ENCODE measurements around the gene PFN3. TPM values are rescaled to one million over a fixed set of nuclear protein-coding genes. Genes with fewer than 3 reads are reported as not detected.

PFN3 gene
- total RNA-seq, 1 experiment from 2014 or later: 0.48 TPM

DNA sequence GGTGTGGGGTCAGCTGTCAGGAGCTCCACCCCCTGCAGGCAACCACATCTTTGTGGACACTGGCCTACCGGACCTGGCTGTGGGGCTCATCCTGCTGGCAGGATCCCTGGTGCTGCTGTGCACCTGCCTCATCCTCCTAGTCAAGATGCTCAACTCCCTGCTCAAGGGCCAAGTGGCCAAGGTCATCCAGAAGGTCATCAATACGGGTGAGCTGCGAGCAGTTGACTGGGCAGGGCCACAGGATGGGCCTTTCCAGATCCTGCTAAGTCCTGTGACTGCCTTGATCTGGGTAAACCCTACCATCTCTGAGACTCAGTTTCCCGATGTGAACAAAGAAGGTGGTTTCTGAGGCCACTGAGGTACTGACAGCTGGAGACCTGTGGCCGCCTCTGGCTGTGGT is 6.5 kb downstream of the PFN3 start:
- TF ChIP-seq, protein P1, sequence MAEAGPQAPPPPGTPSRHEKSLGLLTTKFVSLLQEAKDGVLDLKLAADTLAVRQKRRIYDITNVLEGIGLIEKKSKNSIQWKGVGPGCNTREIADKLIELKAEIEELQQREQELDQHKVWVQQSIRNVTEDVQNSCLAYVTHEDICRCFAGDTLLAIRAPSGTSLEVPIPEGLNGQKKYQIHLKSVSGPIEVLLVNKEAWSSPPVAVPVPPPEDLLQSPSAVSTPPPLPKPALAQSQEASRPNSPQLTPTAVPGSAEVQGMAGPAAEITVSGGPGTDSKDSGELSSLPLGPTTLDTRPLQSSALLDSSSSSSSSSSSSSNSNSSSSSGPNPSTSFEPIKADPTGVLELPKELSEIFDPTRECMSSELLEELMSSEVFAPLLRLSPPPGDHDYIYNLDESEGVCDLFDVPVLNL (CRISPR knock-in tag; IDR thresholded peaks at IDR 0.05; ENCODE audit: borderline replicate concordance, low read depth): no peak
- TF ChIP-seq, protein P2, sequence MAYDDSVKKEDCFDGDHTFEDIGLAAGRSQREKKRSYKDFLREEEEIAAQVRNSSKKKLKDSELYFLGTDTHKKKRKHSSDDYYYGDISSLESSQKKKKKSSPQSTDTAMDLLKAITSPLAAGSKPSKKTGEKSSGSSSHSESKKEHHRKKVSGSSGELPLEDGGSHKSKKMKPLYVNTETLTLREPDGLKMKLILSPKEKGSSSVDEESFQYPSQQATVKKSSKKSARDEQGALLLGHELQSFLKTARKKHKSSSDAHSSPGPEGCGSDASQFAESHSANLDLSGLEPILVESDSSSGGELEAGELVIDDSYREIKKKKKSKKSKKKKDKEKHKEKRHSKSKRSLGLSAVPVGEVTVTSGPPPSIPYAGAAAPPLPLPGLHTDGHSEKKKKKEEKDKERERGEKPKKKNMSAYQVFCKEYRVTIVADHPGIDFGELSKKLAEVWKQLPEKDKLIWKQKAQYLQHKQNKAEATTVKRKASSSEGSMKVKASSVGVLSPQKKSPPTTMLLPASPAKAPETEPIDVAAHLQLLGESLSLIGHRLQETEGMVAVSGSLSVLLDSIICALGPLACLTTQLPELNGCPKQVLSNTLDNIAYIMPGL (CRISPR knock-in tag; IDR thresholded peaks at IDR 0.05): no peak
- TF ChIP-seq, protein P3, sequence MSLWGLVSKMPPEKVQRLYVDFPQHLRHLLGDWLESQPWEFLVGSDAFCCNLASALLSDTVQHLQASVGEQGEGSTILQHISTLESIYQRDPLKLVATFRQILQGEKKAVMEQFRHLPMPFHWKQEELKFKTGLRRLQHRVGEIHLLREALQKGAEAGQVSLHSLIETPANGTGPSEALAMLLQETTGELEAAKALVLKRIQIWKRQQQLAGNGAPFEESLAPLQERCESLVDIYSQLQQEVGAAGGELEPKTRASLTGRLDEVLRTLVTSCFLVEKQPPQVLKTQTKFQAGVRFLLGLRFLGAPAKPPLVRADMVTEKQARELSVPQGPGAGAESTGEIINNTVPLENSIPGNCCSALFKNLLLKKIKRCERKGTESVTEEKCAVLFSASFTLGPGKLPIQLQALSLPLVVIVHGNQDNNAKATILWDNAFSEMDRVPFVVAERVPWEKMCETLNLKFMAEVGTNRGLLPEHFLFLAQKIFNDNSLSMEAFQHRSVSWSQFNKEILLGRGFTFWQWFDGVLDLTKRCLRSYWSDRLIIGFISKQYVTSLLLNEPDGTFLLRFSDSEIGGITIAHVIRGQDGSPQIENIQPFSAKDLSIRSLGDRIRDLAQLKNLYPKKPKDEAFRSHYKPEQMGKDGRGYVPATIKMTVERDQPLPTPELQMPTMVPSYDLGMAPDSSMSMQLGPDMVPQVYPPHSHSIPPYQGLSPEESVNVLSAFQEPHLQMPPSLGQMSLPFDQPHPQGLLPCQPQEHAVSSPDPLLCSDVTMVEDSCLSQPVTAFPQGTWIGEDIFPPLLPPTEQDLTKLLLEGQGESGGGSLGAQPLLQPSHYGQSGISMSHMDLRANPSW (CRISPR knock-in tag; conservative IDR thresholded peaks at IDR 0.05; ENCODE audit: low read depth): no peak
- TF ChIP-seq ETV6 (CRISPR knock-in tag; IDR thresholded peaks at IDR 0.05) (no peak), SMAD4 (CRISPR knock-in tag; IDR thresholded peaks at IDR 0.05) (no peak), ZNF263 (CRISPR knock-in tag; IDR thresholded peaks at IDR 0.05; ENCODE audit: low read depth) (no peak), TEAD4 (CRISPR knock-in tag; IDR thresholded peaks at IDR 0.05) (no peak), SMAD3 (CRISPR knock-in tag; IDR thresholded peaks at IDR 0.05; ENCODE audit: borderline replicate concordance) (no peak), TEAD1 (CRISPR knock-in tag; IDR thresholded peaks at IDR 0.05) (no peak), SP1 (CRISPR knock-in tag; conservative IDR thresholded peaks at IDR 0.05) (no peak), ESRRA (CRISPR knock-in tag; IDR thresholded peaks at IDR 0.05; ENCODE audit: borderline replicate concordance) (no peak; the same call in 1 of the 2 replicates), ZNF317 (CRISPR knock-in tag; IDR thresholded peaks at IDR 0.05; ENCODE audit: borderline replicate concordance, low read depth) (no peak), CREM (CRISPR knock-in tag; IDR thresholded peaks at IDR 0.05) (no peak), RELA (CRISPR knock-in tag; IDR thresholded peaks at IDR 0.05; ENCODE audit: borderline replicate concordance) (no peak), CBFB (CRISPR knock-in tag; IDR thresholded peaks at IDR 0.05; ENCODE audit: low read depth) (no peak), KAT7 (CRISPR knock-in tag; IDR thresholded peaks at IDR 0.05; ENCODE audit: borderline replicate concordance) (no peak), IRF2 (CRISPR knock-in tag; IDR thresholded peaks at IDR 0.05; ENCODE audit: borderline replicate concordance, low read depth) (no peak), NR3C1 (CRISPR knock-in tag; conservative IDR thresholded peaks at IDR 0.05; ENCODE audit: low read depth) (no peak)
- TF ChIP-seq, protein P4, sequence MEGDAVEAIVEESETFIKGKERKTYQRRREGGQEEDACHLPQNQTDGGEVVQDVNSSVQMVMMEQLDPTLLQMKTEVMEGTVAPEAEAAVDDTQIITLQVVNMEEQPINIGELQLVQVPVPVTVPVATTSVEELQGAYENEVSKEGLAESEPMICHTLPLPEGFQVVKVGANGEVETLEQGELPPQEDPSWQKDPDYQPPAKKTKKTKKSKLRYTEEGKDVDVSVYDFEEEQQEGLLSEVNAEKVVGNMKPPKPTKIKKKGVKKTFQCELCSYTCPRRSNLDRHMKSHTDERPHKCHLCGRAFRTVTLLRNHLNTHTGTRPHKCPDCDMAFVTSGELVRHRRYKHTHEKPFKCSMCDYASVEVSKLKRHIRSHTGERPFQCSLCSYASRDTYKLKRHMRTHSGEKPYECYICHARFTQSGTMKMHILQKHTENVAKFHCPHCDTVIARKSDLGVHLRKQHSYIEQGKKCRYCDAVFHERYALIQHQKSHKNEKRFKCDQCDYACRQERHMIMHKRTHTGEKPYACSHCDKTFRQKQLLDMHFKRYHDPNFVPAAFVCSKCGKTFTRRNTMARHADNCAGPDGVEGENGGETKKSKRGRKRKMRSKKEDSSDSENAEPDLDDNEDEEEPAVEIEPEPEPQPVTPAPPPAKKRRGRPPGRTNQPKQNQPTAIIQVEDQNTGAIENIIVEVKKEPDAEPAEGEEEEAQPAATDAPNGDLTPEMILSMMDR (IDR thresholded peaks at IDR 0.05): no peak
- H3K4me1 Mint-ChIP-seq: peaks cover 36% of the 10 kb centered on the region
- no peak for ATAC-seq
- H3K27ac Mint-ChIP-seq: no peak overlapping the region
- H3K9me3 Mint-ChIP-seq: no peaks in the 10 kb centered on the region
- peaks cover 20% of the 10 kb centered on the region for H3K27me3 Mint-ChIP-seq (ENCODE audit: low read depth)
- DNase-seq (ENCODE audit: low spot score): no peak
- no peak overlapping the region for H3K4me3 Mint-ChIP-seq
- POLR2A ChIA-PET: interaction anchor here (0.6 to 1.5 kb wide), 3 partner anchors 9 to 64 kb away, joined by 3 to 6 read pairs (median 4); no protein-coding TSS in a partner anchor
- no peaks in the 10 kb centered on the region for H3K36me3 Mint-ChIP-seq
- CTCF ChIA-PET: interaction anchor here (0.6 to 9.6 kb wide), 7 partner anchors 9 to 167 kb away, joined by 3 to 216 read pairs (median 5); partner anchors contain the start of gene PFN3
